GM21367 (cell line): ENCODE data around the gene CTSZ.
"Not testable (repeated sequence)": the region's sequence is repeated elsewhere in the genome, so short reads cannot be mapped to it uniquely, and the experiment has no call there.

Source experiments
- ATAC-seq: cut with Tn5 transposase; IDR thresholded peaks from one replicate; pipeline ENCODE4 v1.9.1; 2021; ENCODE audit not compliant: unreplicated experiment

The CTSZ gene

GRCh38 chr20:59001068-59001448 is 6.0 kb downstream of the CTSZ start:
- ATAC-seq: no peak

- no peak for ATAC-seq
Observed at GRCh38 chr20:59000326-59000725, 6.7 kb downstream of the CTSZ start.

DNA sequence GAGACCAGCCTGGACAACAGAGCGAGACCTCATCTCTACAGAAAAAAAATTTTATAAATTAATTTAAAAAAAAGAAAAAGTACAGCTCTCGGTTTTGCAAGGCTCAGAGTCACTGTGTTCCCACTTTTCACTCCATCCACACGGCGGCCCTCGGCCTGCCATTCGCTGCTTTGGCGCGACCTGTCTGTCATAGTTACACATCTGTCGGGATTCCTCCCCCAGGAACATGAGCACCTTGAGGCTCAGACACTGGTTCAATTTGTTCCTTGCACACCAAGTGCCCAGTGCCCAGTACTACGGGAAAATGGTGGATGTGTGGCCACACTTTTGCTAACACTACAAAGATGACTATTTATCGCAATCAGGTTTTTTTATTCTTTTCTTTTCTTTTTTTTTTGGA is 8.4 kb downstream of the CTSZ start:
- ATAC-seq: no peak

DNA sequence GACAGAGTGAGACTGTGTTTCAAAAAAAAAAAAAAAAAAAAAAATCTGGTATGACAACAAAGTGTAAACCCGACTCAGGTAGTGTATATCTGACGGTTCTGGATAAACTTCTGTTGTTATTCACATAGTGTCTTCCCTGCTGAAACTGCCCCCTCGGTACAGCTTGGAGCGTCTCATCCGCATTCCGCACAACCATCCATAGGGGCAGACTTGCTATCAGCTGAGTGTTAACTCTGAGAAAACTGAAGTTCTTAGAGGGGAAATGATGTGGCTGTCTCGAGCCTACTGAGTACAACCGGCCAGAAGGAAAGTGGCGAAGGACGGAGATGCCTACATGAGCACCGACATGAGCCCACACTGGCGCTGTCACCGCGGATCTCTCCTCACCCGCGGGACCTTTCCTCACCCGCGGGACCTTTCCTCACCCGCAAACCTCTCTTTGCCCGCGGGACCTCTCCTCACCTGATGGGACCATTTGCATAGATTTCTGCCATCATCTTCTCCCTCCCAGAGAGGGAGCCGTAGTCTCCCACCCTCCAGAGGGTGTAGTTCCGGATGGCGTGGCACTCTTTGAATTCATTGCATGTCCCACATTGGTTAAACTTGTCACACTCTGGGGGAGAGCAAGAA is 9.8 kb downstream of the CTSZ start:
- ATAC-seq: no peak

DNA sequence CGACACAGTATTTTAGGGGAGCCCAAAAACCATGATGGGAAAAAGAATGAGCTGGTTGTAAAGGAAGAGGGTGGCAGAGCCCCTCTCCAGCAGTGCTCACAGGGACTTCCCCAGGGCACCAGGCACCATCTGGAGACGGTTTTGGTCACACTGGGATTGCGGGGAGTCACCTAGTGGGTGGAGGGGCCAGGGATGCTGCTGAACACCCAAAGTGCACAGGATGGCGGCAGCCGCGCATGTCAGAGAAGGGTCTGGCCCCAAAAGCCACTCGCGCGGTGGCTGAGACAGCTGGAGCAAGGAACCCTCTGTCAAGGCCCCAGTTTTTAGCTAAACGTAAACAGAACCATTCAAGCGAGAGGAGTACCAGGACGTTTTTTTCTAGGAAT is 10.8 kb downstream of the CTSZ start:
- no peak for ATAC-seq

- no peak for ATAC-seq
Observed at GRCh38 chr20:58995461-58996225, 11.4 kb downstream of the CTSZ start.

- ATAC-seq: no peak
Observed at GRCh38 chr20:58994390-58995159, 12.5 kb downstream of the CTSZ start.

DNA sequence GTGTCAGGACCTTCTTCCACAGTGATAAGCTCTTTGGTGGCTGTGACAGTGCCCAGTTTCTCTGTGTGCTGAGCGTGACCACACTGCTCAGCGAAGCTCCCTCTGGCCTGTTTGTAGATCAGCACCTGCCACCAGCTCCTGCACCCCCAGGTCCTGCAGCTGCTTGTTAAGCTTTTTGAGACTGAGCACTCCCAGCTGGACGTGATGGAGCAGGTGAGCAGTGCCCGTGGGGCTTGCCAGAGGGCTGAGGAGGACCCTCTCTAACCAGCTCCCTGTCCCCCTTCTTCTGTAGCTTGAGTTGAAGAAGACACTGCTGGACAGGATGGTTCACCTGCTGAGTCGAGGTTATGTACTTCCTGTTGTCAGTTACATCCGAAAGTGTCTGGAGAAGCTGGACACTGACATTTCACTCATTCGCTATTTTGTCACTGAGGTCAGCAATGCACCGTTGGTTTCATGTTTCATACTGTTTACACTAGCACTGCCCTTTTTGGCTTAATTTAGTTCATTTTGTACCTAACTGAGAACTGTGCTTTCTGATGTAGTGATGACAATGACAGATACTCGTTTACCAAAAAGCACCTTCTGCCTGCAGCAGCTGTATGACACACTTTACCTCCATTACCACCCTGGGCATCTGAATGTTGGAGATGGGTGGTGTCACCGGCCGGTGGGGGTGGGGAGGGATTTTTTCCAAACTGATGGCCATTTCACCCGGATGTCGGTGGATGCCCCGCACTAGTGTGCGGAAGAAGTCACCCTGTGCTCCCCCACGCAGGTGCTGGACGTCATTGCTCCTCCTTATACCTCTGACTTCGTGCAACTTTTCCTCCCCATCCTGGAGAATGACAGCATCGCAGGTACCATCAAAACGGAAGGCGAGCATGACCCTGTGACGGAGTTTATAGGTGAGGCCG is 13.5 kb downstream of the CTSZ start:
- no peak for ATAC-seq

DNA sequence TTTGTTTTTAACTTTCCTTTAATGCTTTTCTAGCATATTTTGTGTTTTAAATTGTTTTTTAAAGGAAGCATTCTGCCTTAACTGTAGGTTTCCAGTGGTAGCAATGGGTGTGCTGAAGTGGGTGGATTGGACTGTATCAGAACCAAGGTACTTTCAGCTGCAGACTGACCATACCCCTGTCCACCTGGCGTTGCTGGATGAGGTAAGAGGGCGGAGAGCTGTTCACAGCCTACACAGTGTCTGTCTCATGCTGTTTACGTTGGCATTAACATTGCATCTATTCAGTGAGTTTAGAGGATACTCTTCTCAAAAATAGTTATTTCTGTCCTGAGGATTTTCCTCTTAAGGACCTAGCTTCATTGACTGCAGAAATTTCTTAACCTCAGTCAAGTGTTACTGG is 14.1 kb downstream of the CTSZ start:
- no peak for ATAC-seq

GRCh38 chr20:58991715-58992114 is 15.3 kb downstream of the CTSZ start:
- no peak for ATAC-seq

DNA sequence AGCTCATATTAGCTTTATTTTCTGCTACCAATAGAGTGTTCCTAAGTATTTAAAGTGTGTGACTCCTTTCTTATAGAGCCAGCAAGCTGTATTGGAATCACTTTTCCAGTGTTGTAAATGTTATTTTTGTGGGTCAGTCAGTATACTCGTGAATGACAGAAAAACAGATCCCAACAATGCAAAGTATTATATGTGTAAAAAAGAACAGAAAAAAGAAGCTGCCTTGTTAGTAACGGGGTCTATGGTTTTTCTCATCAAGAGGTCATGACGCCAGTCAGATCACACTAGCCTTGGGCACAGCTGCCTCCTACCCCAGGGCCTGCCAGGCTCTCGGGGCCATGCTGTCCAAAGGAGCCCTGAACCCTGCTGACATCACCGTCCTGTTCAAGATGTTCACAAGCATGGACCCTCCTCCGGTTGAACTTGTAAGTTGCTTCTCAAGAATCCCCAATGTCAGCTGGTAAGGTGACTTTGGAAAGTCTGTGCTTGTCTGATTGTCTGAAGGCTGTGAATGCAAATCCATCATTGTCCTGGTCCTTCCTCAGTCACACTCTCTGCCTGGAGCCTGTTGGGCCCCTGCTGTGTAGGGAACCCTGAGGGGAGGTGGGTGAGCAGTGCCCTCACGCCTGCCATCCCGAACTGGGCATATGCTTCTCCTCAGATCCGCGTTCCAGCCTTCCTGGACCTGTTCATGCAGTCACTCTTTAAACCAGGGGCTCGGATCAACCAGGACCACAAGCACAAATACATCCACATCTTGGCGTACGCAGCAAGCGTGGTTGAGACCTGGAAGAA is 16.2 kb downstream of the CTSZ start:
- ATAC-seq: no peak

DNA sequence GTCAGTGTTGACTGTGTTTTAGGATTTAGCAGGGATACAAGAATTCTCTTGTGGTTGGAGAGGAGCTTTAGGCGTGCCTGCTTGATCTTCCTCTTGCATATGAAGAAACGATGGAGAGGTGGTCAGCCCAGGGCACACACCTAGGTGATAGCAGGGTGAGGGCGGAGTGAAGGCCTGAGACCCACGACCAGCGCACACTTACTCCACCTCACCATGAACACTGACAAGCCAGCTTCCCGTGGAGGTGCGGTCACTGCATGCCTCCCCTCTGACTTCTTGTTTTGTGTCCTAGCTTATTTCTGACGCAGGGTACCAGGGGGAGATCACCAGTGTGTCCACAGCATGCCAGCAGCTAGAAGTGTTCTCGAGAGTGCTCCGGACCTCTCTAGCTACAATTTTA is 17.9 kb downstream of the CTSZ start:
- ATAC-seq: no peak

- ATAC-seq: no peak
Observed at GRCh38 chr20:58988565-58988882, 18.5 kb downstream of the CTSZ start.

- ATAC-seq: no peak
Observed at GRCh38 chr20:58987790-58988564, 19.1 kb downstream of the CTSZ start.

DNA sequence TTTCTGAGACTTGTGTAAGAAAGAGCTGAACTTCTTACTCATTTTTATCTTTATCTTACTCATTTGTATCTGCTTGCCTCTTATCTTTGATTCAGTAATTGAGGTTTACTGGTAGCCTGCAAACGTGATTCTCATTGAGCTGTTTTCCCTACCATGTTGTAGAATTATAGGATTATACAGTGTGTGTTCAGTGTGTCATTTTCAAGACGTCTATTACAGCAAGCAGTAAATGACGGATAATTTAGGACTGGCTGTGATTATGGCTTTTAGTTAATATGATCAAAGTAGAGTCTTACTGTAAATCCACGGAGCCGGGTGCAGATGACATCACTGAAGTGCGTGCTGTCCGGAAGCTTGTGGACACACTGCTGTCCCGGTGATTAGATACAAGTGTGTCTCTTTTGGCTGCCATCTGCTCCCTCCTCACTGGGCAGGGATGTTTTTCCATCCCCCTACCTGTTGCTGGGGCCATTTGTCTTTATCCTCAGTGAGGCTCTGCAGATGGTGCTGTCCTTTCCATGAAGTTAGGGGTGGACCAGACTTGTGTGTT is 20.0 kb downstream of the CTSZ start:
- no peak for ATAC-seq

DNA sequence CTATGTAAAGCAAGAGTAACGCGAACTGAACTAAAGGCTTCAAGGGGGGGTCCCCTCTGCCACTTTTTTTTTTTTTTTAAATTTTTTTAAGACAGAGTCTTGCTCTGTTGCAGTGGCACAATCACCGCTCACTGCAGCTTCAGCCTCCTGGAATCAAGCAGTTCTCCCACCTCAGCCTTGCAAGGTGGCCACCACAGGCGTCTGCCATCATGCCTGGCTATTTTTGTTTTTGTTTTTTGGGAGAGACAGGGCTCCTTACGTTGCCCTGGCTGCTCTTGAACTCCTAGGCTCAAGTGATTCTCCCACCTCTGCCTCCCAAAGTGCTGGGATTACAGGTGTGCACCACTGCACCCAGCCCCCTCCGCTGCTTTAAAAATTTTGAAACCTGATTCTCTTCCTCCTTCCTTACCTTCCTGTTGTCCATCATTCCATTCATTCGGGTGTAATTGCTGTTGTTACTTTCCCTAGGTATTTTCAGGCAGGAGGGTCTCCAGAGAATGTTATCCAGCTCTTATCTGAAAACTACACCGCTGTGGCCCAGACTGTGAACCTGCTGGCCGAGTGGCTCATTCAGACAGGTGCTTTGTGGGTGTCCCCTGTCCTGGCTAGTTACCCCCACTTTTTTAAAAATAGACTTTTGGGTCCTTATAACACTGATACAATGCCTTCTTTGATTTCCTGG is 20.6 kb downstream of the CTSZ start:
- ATAC-seq: no peak

- ATAC-seq: no peak
Observed at GRCh38 chr20:58985656-58986055, 21.4 kb downstream of the CTSZ start.

DNA sequence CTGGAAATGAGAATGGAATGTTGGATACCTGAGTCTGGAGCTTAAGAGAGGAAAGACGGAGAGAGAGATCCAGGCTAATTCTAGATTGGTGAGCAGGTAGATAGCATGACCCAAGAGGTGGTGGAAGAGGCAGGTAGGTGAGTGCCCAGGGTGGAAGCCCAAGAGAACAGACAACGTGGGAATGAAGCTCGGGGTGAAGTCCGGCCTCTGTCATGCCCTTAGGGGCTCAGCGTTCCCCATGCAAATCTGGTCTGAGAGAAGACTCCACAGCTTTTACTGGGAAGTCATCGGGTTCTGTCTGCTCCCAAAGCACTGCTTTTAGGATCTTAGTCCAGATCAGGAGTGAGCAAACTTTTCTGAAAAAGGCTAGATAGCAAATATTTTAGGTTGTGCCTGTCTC is 22.4 kb downstream of the CTSZ start:
- no peak for ATAC-seq

DNA sequence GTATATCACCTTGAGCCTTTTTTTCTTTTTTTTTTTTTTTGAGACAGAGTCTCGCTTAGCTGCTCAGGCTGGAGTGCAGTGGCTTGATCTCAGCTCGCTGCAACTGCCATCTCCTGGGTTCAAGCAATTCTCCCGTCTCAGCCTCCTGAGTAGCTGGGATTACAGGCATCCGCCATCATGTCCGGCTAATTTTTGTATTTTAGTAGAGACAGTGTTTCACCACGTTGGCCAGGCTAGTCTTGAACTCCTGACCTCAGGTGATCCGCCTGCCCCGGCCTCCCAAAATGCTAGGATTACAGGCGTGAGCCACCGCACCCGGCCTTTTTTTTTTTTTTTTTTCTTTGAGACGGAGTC is 24.0 kb downstream of the CTSZ start:
- ATAC-seq: not testable (repeated sequence)
